HepG2 (cell line): ENCODE measurements around the gene SORL1-AS1.

ENCODE experiments used
- BCL6 ChIP-seq: IDR thresholded peaks from 2 replicates; pipeline ENCODE4 v1.6.1; 2016; ENCODE audit warnings: missing genetic modification reagents, missing compliant biosample characterization
- DNMT1 ChIP-seq: sonication (generic); formaldehyde crosslinking; IDR thresholded peaks from 2 replicates; pipeline ENCODE4 v1.5.1; 2020; ENCODE audit warnings: mild to moderate bottlenecking, missing genetic modification reagents
- ELF1 ChIP-seq: sonication (generic); formaldehyde crosslinking; IDR thresholded peaks from 2 replicates; pipeline ENCODE4 v1.4.0; 2020; ENCODE audit warnings: missing genetic modification reagents
- EP300 ChIP-seq, 3 experiments: sonication (generic) in 1 of 3; formaldehyde crosslinking in 1 of 3; IDR thresholded peaks; 2 replicates each; pipeline versions ENCODE4 v1.5.1 to v1.6.1; 2011 to 2020; ENCODE audit warnings: low read depth in 2 of 3, low read length in 2 of 3, borderline replicate concordance in 1 of 3, improper control_type of control experiment in 1 of 3, mild to moderate bottlenecking in 1 of 3, missing genetic modification reagents in 1 of 3, moderate library complexity in 1 of 3
- JUND ChIP-seq: sonication (generic); formaldehyde crosslinking; IDR thresholded peaks from 2 replicates; pipeline ENCODE4 v1.8.0; 2022; ENCODE audit warnings: mild to moderate bottlenecking, missing genetic modification reagents
- KDM3A ChIP-seq: IDR thresholded peaks from 2 replicates; pipeline ENCODE4 v1.6.1; 2018; ENCODE audit warnings: low read depth, missing compliant biosample characterization
- MBNL3 ChIP-seq: fragments of 250-450 bp; sonication (Bioruptor Pico); conservative IDR thresholded peaks from 2 replicates; pipeline ENCODE4 v1.8.0; 2022; ENCODE audit warnings: mild to moderate bottlenecking, inconsistent platforms
- NFE2L2 ChIP-seq: fragments of 150-350 bp; IDR thresholded peaks from 2 replicates; pipeline ENCODE4 v1.6.1; 2014; ENCODE audit warnings: low read length
- NR2F2 ChIP-seq: IDR thresholded peaks from 2 replicates; pipeline ENCODE4 v1.6.1; 2012; ENCODE audit warnings: low read depth, inconsistent platforms, borderline replicate concordance
- SP2 ChIP-seq: sonication (generic); formaldehyde crosslinking; IDR thresholded peaks from 2 replicates; pipeline ENCODE4 v1.5.1; 2020; ENCODE audit warnings: mild to moderate bottlenecking, missing genetic modification reagents
- XRCC5 ChIP-seq: fragments of 200-400 bp; formaldehyde crosslinking; optimal IDR thresholded peaks from 2 replicates; pipeline ENCODE3; 2017; ENCODE audit warnings: mild to moderate bottlenecking, low read length
- ZNF232 ChIP-seq: sonication (generic); formaldehyde crosslinking; IDR thresholded peaks from 2 replicates; pipeline ENCODE4 v1.4.0; 2020; ENCODE audit warnings: missing genetic modification reagents, borderline replicate concordance
- ZNF335 ChIP-seq: sonication (generic); formaldehyde crosslinking; IDR thresholded peaks from 2 replicates; pipeline ENCODE4 v1.4.0; 2020; ENCODE audit warnings: missing genetic modification reagents
- ZNF367 ChIP-seq: sonication (generic); formaldehyde crosslinking; IDR thresholded peaks from 2 replicates; pipeline ENCODE4 v1.4.0; 2020; ENCODE audit warnings: missing genetic modification reagents, borderline replicate concordance
- ZNF772 ChIP-seq: sonication (generic); formaldehyde crosslinking; IDR thresholded peaks from 2 replicates; pipeline ENCODE4 v1.5.0; 2020; ENCODE audit warnings: mild to moderate bottlenecking, missing genetic modification reagents
- ZSCAN31 ChIP-seq: sonication (generic); formaldehyde crosslinking; IDR thresholded peaks from 2 replicates; pipeline ENCODE4 v1.5.0; 2020; ENCODE audit warnings: low read depth, mild to moderate bottlenecking, missing genetic modification reagents
- ZZZ3 ChIP-seq: sonication (generic); formaldehyde crosslinking; IDR thresholded peaks from 2 replicates; pipeline ENCODE4 v1.4.0; 2020; ENCODE audit warnings: missing genetic modification reagents, mild to moderate bottlenecking, borderline replicate concordance
- TF ChIP-seq, protein P1 (sequence below): sonication (generic); formaldehyde crosslinking; IDR thresholded peaks from 2 replicates; pipeline ENCODE4 v1.8.1; 2023; ENCODE audit warnings: mild to moderate bottlenecking, missing genetic modification reagents
- TF ChIP-seq, protein P2 (sequence below): sonication (generic); formaldehyde crosslinking; IDR thresholded peaks from 2 replicates; pipeline ENCODE4 v1.4.0; 2020; ENCODE audit warnings: missing genetic modification reagents
- TF ChIP-seq, protein P3 (sequence below): sonication (generic); formaldehyde crosslinking; IDR thresholded peaks from 2 replicates; pipeline ENCODE4 v1.5.0; 2020; ENCODE audit warnings: mild to moderate bottlenecking, missing genetic modification reagents
- TF ChIP-seq, protein P4 (sequence below): sonication (generic); formaldehyde crosslinking; IDR thresholded peaks from 2 replicates; pipeline ENCODE4 v1.4.0; 2020; ENCODE audit warnings: missing genetic modification reagents

SORL1-AS1 gene

DNA sequence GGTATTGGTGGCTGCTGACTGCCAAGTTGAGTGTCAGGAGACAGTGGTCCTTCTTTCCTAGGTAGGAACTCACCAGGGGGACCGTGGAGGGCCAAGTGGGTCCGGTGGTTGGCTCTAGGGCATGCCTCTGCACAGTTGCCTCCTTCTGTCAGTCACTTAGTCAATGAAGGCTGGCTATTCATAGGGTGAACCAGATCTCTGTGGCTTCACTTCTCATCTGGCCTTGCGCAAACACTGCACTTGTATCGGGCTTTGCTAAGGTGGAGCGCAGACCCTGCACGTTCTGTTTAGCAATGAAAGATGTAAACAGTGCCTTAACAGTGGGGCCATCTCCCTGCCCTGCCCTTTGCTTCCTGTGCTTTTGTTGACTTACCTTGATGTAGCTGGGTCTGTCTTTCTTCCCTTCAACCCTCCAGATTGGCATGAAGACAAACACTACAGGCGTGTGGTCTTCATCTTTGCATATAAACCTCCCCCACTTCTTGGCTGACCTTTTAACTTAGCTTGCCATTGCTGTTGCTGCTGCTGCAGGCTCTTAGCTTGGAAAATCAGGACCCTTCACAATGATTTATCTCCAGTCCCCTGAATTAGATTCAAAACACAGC lies 6.7 kb upstream of the SORL1-AS1 start (continued):
- TF ChIP-seq EP300 (IDR thresholded peaks at IDR 0.05; ENCODE audit: low read depth in 2 of 2, low read length in 2 of 2) (peak; percentile 53 to 97; a peak in 2 of 4 replicates), EP300 (CRISPR knock-in tag; IDR thresholded peaks at IDR 0.05; ENCODE audit: borderline replicate concordance) (peak; percentile 99), NFE2L2 (no peak), DNMT1 (CRISPR knock-in tag) (peak; percentile 57; the same call in 1 of the 2 replicates), KDM3A (CRISPR knock-in tag) (peak; percentile 92), ZSCAN31 (CRISPR knock-in tag) (no peak; the same call in 1 of the 2 replicates), NR2F2 (peak; percentile 97), BCL6 (CRISPR knock-in tag) (peak; percentile 96), JUND (CRISPR knock-in tag) (peak; percentile 75; the same call in 1 of the 2 replicates), ZNF335 (peak; percentile 88), ZNF232 (CRISPR knock-in tag) (peak; percentile 97), ZNF772 (CRISPR knock-in tag) (0 out of 2 replicates have a peak, but pooled peaks have one; percentile 48), ELF1 (CRISPR knock-in tag) (peak; percentile 76), ZZZ3 (CRISPR knock-in tag) (no peak), XRCC5 (no peak), ZNF367 (CRISPR knock-in tag) (no peak), MBNL3 (no peak), SP2 (CRISPR knock-in tag) (no peak)
- TF ChIP-seq, protein P1, sequence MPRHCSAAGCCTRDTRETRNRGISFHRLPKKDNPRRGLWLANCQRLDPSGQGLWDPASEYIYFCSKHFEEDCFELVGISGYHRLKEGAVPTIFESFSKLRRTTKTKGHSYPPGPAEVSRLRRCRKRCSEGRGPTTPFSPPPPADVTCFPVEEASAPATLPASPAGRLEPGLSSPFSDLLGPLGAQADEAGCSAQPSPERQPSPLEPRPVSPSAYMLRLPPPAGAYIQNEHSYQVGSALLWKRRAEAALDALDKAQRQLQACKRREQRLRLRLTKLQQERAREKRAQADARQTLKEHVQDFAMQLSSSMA (CRISPR knock-in tag): no peak
- TF ChIP-seq, protein P2, sequence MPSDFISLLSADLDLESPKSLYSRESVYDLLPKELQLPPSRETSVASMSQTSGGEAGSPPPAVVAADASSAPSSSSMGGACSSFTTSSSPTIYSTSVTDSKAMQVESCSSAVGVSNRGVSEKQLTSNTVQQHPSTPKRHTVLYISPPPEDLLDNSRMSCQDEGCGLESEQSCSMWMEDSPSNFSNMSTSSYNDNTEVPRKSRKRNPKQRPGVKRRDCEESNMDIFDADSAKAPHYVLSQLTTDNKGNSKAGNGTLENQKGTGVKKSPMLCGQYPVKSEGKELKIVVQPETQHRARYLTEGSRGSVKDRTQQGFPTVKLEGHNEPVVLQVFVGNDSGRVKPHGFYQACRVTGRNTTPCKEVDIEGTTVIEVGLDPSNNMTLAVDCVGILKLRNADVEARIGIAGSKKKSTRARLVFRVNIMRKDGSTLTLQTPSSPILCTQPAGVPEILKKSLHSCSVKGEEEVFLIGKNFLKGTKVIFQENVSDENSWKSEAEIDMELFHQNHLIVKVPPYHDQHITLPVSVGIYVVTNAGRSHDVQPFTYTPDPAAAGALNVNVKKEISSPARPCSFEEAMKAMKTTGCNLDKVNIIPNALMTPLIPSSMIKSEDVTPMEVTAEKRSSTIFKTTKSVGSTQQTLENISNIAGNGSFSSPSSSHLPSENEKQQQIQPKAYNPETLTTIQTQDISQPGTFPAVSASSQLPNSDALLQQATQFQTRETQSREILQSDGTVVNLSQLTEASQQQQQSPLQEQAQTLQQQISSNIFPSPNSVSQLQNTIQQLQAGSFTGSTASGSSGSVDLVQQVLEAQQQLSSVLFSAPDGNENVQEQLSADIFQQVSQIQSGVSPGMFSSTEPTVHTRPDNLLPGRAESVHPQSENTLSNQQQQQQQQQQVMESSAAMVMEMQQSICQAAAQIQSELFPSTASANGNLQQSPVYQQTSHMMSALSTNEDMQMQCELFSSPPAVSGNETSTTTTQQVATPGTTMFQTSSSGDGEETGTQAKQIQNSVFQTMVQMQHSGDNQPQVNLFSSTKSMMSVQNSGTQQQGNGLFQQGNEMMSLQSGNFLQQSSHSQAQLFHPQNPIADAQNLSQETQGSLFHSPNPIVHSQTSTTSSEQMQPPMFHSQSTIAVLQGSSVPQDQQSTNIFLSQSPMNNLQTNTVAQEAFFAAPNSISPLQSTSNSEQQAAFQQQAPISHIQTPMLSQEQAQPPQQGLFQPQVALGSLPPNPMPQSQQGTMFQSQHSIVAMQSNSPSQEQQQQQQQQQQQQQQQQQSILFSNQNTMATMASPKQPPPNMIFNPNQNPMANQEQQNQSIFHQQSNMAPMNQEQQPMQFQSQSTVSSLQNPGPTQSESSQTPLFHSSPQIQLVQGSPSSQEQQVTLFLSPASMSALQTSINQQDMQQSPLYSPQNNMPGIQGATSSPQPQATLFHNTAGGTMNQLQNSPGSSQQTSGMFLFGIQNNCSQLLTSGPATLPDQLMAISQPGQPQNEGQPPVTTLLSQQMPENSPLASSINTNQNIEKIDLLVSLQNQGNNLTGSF (CRISPR knock-in tag): peak; percentile 69; the same call in 1 of the 2 replicates
- TF ChIP-seq, protein P3, sequence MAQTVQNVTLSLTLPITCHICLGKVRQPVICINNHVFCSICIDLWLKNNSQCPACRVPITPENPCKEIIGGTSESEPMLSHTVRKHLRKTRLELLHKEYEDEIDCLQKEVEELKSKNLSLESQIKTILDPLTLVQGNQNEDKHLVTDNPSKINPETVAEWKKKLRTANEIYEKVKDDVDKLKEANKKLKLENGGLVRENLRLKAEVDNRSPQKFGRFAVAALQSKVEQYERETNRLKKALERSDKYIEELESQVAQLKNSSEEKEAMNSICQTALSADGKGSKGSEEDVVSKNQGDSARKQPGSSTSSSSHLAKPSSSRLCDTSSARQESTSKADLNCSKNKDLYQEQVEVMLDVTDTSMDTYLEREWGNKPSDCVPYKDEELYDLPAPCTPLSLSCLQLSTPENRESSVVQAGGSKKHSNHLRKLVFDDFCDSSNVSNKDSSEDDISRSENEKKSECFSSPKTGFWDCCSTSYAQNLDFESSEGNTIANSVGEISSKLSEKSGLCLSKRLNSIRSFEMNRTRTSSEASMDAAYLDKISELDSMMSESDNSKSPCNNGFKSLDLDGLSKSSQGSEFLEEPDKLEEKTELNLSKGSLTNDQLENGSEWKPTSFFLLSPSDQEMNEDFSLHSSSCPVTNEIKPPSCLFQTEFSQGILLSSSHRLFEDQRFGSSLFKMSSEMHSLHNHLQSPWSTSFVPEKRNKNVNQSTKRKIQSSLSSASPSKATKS (CRISPR knock-in tag): peak; percentile 61; the same call in 1 of the 2 replicates
- TF ChIP-seq, protein P4, sequence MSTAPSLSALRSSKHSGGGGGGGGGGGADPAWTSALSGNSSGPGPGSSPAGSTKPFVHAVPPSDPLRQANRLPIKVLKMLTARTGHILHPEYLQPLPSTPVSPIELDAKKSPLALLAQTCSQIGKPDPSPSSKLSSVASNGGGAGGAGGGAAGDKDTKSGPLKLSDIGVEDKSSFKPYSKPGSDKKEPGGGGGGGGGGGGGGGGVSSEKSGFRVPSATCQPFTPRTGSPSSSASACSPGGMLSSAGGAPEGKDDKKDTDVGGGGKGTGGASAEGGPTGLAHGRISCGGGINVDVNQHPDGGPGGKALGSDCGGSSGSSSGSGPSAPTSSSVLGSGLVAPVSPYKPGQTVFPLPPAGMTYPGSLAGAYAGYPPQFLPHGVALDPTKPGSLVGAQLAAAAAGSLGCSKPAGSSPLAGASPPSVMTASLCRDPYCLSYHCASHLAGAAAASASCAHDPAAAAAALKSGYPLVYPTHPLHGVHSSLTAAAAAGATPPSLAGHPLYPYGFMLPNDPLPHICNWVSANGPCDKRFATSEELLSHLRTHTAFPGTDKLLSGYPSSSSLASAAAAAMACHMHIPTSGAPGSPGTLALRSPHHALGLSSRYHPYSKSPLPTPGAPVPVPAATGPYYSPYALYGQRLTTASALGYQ (CRISPR knock-in tag): peak; percentile 97
